Type B pancreatic cell (in vitro differentiated cells): ENCODE data around the gene ARHGEF12. TPM values are rescaled to one million over a fixed set of nuclear protein-coding genes. Genes with fewer than 3 reads are reported as not detected.

Source experiments
- DNase-seq: peaks from one replicate; pipeline ENCODE4 v3.0.0; 2021; ENCODE audit warnings: mixed read lengths; ENCODE audit not compliant: unreplicated experiment; ENCODE audit errors: extremely low spot score
- H3K27ac Mint-ChIP-seq: 2 replicates; pipeline ENCODE4 v1.8.0; 2021; ENCODE audit warnings: mild to moderate bottlenecking, mixed read lengths
- H3K27me3 Mint-ChIP-seq: 2 replicates; pipeline ENCODE4 v1.8.0; 2021; ENCODE audit warnings: mixed read lengths
- H3K36me3 Mint-ChIP-seq: 2 replicates; pipeline ENCODE4 v1.8.0; 2021; ENCODE audit warnings: mixed read lengths
- H3K4me1 Mint-ChIP-seq: one replicate; pipeline ENCODE4 v1.8.0; 2021; ENCODE audit warnings: mixed read lengths; ENCODE audit not compliant: unreplicated experiment
- H3K4me3 Mint-ChIP-seq: 2 replicates; pipeline ENCODE4 v1.8.0; 2021; ENCODE audit warnings: mild to moderate bottlenecking, mixed read lengths
- H3K9me3 Mint-ChIP-seq: 2 replicates; pipeline ENCODE4 v1.8.0; 2021; ENCODE audit warnings: mixed read lengths
- CTCF ChIP-seq: fragments of 200-600 bp; sonication (generic); conservative IDR thresholded peaks from 2 replicates; pipeline ENCODE4 v1.5.0; 2021; ENCODE audit warnings: antibody characterized with exemption, mild to moderate bottlenecking
- total RNA-seq: library from RNA; stranded (reverse); gene quantifications from 2 replicates; pipeline ENCODE4 v1.2.1, GENCODE V29; 2021; ENCODE audit warnings: low replicate concordance

The ARHGEF12 gene
- total RNA-seq, 1 donor from 2014 or later = 73.8 TPM

GRCh38 chr11:120343429-120343828 is 7.2 kb downstream of the ARHGEF12 start:
- no peak for TF ChIP-seq CTCF
- Mint-ChIP-seq H3K27ac (no peak overlapping the region), H3K27me3 (no peaks in the 10 kb centered on the region), H3K36me3 (no peaks in the 10 kb centered on the region), H3K4me1 (peaks cover 61% of the 10 kb centered on the region), H3K9me3 (no peaks in the 10 kb centered on the region), H3K4me3 (no peak overlapping the region)
- DNase-seq = no peak

DNA sequence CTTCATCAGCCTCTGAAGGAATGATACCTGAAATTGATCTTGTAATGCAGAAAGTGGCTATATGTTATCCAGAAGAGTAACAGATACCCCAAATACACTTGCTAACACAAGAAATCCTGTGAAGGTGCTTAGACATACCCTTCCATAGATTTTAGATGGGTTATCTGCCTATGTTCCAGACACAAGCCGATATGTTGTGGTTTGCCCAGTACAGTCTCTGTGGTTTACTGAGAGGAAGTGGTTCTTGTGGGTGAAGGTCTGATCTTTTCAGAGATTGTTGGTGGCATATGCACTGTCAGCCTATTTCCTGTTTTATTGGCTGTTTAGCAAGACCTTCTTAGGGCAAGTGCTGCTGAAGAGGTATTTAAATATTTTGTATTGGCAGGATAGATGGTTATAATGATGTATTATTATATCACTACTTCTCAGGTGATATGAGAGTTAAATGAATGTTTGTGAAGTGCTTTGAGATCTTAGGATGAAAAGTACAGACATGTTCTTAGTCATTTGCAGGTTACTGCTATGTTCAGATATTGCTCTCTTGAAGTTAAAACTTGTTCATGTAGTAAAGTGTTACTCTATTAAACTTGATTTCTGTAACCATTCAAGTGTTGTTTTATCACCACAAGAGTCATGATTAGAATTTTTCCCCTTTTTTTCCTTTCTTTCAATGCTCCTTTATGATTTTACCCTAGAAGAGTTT is 8.2 kb downstream of the ARHGEF12 start:
- Mint-ChIP-seq H3K27ac (peak overlapping the region; percentile 9), H3K27me3 (no peaks in the 10 kb centered on the region), H3K4me3 (no peak overlapping the region), H3K4me1 (peaks cover 58% of the 10 kb centered on the region), H3K9me3 (no peaks in the 10 kb centered on the region), H3K36me3 (no peaks in the 10 kb centered on the region)
- no peak for DNase-seq
- TF ChIP-seq CTCF = no peak

DNA sequence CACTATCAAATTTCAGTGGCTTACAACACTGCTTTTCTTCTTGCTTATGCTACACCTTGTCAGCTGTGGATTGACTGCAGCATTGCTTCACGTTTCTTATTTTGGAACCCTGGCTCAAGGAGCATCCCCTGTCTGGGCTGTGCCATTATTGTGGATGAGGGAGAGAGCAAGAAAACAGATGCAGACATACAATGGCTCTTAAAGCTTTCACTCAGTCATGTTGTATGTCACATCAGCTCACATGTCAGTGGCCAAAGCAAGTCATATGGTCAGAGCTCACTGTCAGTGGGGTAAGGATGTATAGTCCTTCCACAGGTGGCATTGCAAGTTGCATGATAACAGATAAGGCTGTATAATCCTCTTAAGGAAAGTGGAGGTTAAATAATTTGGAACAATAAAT is 10.0 kb downstream of the ARHGEF12 start:
- Mint-ChIP-seq H3K36me3 (no peaks in the 10 kb centered on the region), H3K9me3 (no peaks in the 10 kb centered on the region), H3K27me3 (no peaks in the 10 kb centered on the region), H3K27ac (no peak overlapping the region), H3K4me3 (no peak overlapping the region), H3K4me1 (peaks cover 44% of the 10 kb centered on the region)
- no peak for TF ChIP-seq CTCF
- DNase-seq = no peak

- Mint-ChIP-seq H3K9me3 (no peaks in the 10 kb centered on the region), H3K36me3 (no peaks in the 10 kb centered on the region), H3K27me3 (no peaks in the 10 kb centered on the region), H3K4me3 (no peak overlapping the region), H3K27ac (no peak overlapping the region), H3K4me1 (peaks cover 27% of the 10 kb centered on the region)
- no peak for TF ChIP-seq CTCF
- DNase-seq = no peak
Measured at GRCh38 chr11:120350637-120351036, 14.4 kb downstream of the ARHGEF12 start.

GRCh38 chr11:120352405-120352804 is 16.2 kb downstream of the ARHGEF12 start:
- TF ChIP-seq CTCF = no peak
- H3K36me3 Mint-ChIP-seq = peaks cover 4% of the 10 kb centered on the region
- no peak for DNase-seq
- H3K27ac Mint-ChIP-seq = no peak overlapping the region
- no peaks in the 10 kb centered on the region for H3K9me3 Mint-ChIP-seq
- no peaks in the 10 kb centered on the region for H3K27me3 Mint-ChIP-seq
- no peak overlapping the region for H3K4me3 Mint-ChIP-seq
- H3K4me1 Mint-ChIP-seq = peaks cover 12% of the 10 kb centered on the region
